SKM-1 treated with dmso at 0.1 percent for 144 hours (cell line): ENCODE measurements around the gene DGCR2.
"Not testable (repeated sequence)": the region's sequence is repeated elsewhere in the genome, so short reads cannot be mapped to it uniquely, and the experiment has no call there.

Experiments
- DNase-seq: peaks from one replicate; lab custom pipeline; 2025; ENCODE audit not compliant: unreplicated experiment; lab: John Stamatoyannopoulos, UW

Gene DGCR2

GRCh38 chr22:19032898-19033567 is 89.2 kb downstream of the DGCR2 start:
- not testable (repeated sequence) for DNase-seq

GRCh38 chr22:19032156-19032785 is 89.9 kb downstream of the DGCR2 start:
- not testable (repeated sequence) for DNase-seq

DNA sequence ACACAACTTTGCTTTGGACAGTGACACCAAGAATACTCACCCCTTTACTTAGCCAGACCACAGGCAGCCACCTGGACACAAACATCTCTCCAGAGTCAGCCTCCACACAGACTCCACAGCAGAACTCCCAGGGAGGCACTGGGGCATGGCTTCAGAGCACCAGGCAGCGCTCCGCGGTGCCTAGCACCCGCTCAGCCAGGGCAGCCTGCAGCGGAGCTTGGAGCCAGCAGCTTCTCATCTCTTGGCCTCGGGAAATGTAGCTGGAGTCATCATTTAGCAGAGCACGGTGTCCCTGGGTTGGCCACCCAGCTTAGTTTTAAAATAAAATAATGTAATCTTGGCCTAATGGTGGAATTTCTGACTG is 91.3 kb downstream of the DGCR2 start:
- DNase-seq = not testable (repeated sequence)

DNA sequence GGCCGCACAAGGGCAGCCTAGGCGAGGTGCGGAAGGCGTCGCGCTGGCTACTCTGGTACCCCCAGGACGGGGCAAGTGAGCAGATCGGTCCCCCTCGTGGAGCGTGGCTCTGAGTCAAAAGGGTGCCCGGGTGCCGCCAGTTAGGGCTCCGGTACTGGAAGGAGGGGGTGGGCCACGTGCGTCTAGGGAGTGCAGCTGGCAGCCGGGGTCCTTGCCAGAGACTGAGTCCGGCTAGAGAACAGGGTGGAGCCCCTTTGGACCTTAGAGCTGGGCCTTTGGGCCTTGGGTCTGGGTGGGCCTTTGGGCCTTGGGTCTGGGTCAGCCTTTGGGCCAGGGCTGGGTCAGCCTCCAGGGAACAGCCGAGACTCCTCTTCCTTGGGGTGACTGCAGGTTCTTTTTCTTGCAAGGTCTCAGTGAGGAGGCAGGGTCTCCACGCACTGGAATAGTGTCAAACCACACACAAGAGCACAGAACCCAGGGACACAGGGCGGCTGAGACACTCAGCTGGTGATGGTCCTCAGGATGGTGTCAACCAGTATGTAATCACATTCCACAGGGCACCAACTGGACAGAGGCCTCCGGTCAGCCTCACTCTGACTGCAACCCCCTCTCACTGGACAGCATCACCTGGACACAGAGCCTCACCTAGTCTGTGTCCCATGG is 91.9 kb downstream of the DGCR2 start:
- not testable (repeated sequence) for DNase-seq

DNA sequence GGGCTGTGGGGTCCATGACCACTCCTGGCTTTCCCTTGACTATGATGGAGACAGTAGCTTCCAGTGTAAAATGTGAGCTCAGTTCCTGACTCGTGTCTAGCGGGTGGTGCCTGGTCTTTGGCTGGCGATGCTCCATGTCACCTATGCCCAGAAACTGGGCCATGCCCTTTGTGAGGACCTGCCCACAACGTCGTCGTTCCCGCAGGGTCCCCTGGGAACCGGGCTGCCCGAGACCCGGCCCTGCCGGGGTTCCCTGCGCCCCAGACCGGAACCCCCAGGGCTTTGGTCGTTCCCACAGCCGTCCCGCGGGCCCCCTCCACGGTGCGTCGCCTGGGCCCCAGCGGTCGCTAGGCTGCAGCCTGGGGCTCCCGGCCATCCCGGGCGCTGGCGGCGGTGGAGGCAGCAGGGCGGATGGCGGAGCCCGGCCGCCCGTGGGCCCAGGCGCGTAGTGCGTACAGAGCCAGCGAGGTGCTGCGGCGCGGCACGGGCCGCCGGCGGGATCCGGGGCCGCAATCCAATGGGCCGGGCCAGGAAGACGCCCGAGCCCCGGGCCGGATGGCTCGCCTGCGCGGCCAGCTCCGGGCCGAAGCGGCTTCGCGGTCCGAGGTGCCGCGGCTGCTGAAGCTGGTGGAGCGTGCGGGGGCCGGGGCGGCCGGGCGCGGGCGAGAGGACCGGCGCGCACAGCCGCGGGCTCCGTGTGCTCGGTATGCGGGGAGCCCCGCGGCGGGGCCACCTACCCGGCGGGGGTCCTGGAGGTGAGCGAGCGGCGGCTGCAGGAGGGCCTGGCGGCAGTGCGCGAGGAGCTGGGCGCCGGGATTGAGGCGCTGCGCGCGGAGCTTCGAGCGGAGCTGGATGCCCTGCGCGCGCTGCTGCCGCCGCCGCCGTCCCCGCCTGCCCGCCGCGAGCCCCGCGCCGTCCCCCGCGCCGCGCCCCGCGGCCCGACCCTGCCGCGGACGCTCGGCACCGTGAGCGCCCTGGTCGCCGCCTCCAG is 92.8 kb downstream of the DGCR2 start:
- DNase-seq = not testable (repeated sequence)

GRCh38 chr22:19028060-19028455 is 94.2 kb downstream of the DGCR2 start:
- DNase-seq = not testable (repeated sequence)

DNA sequence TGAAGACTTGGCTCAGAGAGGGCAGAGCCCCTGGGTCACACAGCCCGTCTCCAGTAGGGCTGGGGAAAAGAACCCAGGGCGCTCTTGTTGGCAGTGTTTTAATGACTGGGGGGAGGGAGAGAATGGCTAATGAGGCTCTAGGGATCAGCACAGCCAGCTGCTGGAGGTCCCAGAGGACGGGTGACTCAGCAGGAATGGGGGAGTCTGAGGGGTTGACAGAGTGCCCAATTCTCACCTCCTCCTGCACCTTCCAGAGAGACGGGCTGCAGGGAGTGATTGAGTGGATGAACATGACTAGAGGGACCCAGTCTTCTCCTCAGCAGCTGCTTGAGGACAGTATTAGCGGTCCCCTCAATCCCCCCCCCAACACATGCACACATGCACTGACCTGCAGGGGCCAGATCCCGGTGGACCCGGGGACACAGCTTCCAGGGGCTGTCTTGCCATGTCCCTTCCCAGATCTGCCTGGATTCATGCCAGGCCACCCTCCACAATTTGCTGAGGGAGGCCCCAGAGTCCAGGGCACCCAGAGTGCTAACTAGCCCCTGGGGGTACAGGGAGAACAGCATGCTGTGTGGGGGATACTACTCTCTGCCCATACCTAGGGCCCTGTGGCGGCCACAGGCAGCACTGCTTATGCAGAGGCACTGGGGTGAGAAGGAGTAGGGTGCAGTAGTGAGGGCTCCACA is 94.7 kb downstream of the DGCR2 start:
- DNase-seq = not testable (repeated sequence)

DNA sequence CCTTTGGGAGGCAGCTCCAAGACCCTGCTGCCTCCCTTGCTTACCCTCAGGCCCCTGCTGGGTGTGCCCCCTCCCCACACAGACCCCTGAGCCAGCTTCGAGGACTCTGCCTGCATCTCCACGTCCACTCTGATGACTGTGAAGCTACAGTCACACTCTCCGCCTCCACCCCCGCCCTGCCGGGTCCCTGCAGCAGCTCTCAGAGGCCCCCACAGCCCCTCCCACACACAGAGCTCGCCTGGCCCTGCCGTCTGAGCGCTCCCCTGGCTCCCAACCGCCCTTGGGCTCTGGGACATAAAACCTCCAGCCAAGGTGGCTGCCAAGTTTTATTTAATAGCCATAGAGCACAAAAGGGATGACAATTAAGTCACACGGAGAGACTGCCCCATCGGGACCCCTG is 96.1 kb downstream of the DGCR2 start:
- not testable (repeated sequence) for DNase-seq

DNA sequence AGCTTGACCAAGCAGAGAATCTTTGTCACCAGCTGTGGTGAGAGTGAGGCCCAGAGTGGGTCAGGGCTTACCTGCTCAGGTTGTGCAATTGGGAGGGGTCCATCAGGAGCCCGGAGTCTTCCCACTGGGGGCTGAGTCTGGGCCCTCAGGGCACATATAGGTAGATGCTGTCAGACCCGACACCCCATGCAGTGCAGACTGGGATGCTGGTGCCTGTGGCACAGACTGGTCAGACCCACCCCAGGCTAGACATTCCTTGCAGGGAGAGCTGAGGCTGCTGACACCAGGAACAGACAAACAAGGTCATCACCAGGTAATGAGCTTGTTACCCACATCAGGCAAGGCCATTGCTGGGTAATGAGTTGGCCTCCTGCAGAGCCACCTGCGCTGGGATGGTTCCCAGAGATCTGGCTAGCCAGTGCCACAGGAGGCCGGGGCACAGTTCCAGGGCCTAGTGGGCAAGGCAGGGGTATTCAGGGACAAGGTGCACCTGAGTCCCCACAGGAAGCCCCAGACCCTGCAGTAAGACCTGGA is 97.2 kb downstream of the DGCR2 start:
- not testable (repeated sequence) for DNase-seq

DNA sequence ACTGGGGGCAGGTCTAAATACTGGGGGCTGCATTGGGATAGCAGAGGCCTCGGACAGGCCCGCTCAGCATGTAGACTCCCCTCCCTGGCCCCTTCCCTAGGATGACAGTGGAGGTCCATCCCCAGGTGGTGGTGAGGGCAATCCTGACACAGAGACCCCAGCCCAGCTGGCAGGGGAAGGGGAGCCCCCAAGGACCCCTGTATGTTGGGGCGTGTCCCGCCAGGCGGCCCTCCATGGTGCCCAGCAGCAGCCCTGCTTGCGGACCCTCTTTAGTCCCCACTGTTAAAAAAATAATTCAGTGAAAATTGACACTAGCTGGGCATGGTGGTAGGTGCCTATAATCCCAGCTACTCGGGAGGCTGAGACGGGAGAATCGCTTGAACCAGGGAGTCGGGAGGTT is 98.3 kb downstream of the DGCR2 start:
- DNase-seq = not testable (repeated sequence)

DNA sequence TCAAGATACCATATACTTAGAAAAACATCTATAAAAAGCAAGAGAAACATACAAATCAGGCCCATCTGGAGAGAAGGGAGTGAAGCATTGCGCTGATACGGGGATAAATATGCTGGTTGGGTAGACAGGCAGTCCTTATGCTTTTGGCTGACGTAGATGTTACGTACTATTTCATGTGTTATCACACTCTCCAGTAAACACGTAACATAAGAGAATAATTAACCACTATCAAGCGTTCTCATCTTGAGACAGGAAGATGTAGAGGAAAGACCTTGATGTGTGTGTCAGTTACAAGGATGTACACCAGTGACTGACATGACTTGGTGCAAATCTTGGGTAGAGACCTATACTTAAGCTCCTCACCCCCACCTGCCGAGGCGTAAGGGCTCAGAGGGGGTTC is 99.5 kb downstream of the DGCR2 start:
- DNase-seq = no peak

DNA sequence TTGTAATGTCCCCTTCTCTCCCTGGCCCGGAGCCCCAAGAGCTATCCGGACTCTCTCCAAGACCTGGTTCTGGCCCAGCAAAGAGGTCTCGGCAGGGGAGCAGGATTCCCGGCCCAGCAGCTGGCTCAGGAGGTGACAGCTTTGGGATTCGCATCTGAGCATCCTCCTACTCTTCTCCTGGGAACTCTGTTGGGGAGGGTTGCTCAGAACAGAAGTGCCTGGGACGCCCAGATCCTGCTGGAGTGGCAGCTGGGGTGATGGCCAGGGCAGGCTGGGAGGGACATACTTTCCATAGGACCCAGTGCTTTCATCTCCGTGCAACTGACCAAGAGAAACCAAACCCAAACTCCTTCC is 102.6 kb downstream of the DGCR2 start:
- no peak for DNase-seq

GRCh38 chr22:19019029-19019678 is 103.1 kb downstream of the DGCR2 start:
- no peak for DNase-seq

GRCh38 chr22:19018256-19018655 is 104.0 kb downstream of the DGCR2 start:
- no peak for DNase-seq

DNA sequence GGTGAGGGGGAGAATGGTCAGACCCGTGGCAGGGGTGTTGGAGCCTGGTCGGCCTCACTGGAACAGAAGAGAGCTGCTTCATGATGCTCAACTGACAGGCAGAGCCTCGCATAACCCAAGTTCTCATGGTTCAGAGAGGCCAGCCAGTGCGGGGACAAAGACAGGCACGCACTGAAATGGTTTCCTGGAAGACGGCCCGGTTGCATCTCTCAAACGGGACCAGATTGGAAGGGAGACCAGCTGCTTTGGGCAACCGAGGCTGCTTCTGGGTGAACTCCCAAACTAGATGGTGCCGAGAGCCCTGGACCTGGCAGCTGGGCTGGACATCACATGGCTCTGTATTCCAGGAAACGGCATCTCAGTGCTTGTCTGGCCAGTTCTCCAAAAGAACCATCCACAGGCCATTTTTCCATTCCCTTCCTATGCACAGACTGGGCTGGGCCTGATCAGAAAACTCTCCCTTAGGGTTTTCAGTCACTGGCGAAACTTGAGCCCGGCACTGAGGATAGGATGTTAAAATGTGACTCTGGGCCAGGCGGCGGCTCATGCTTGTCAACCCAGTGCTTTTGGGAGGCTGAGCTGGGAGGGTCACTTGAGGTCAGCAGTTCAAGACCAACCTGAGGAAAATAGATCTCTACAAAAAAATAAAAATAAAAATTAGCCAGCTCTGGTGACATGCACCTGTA is 106.0 kb downstream of the DGCR2 start:
- DNase-seq = no peak

DNA sequence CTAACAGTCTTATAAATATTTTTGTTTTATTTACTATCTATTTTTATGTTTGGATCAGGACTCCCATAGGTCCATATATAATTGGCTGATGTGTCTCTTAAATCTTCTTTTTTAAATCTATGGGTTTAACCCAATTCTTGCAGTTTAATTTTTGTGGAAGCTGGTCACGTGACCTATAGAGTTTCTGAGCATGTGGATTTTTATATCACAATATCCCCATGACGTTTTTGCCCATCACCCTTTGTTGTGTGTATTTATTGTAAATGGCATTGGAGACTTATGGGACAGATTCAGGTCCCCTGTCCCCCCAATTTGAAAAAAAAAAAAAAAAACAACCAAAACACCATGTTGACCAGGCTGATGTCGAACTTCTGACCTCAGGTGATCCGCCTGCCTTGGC is 107.3 kb downstream of the DGCR2 start:
- no peak for DNase-seq

DNA sequence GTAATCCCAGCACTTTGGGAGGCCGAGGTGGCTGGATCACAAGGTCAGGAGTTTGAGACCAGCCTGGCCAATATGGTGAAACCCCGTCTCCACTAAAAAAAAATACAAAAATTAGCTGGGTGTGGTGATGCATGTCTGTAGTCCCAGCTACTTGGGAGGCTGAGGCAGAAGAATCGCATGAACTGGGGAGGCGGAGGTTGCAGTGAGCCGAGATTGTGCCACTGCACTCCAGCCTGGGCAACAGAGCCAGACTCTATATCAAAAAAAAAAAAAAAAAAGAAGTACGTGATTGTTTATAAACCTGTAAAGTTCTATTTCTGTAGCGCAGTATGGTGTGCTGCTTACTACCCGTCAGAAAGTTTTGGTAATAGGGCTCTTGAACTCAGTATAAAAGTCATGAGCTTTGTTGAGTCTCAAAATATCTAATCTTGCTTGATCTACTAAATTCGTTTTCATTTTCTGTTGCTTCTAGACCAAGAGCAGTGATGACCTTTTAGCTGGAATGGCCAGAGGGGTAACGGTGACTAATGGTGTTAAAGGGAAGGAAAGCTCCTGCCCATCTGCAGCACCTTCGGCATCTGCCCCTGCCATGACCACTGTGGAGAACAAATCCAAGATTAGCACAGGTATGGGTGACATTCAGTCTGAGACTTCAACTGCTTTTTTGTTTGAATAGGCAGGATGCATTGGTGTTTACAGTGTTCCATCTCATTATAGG is 108.2 kb downstream of the DGCR2 start:
- DNase-seq = not testable (repeated sequence)

DNA sequence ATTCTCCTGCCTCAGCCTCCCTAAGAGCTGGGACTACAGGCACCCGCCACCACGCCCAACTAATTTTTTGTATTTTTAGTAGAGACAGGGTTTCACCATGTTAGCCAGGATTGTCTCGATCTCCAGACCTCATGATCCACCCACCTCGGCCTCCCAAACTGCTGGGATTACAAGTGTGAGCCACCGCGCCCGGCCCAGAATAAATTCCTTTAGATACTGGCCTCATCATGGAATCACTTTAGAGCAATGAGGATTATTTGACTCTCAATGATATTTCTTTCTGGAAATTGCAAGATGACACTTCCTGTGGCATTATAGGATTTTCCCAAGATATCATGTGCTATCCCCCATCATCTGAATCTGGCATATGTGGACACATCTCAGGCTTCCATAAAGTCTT is 108.8 kb downstream of the DGCR2 start:
- DNase-seq = not testable (repeated sequence)
